GM12878 (cell line): Measurements from ENCODE around the gene PRKCI. TPM values are rescaled to one million over a fixed set of nuclear protein-coding genes. Genes with fewer than 3 reads are reported as not detected.

Source experiments
- ATAC-seq: fragments of 200-7000 bp; cut with Tn5 transposase; 3 replicates; pipeline ENCODE4 v1.9.1; 2020; ENCODE audit warnings: mild to moderate bottlenecking, moderate library complexity
- BruUV-seq: library from RNA; stranded (reverse); fragments of 400-500 nt; replicated peaks from 2 replicates; lab custom pipeline; 2021; lab: Mats Ljungman, UMichigan
- CTCF ChIA-PET: fragments of 300-600 bp; sonication (Branson Sonifier 250); formaldehyde crosslinking; extraction: SDS; loops from one replicate; lab custom pipeline; 2021; ENCODE audit warnings: inconsistent platforms; lab: Yijun Ruan, JAX
- POLR2A ChIA-PET: fragments of 350-600 bp; formaldehyde crosslinking; extraction: SDS; loops from one replicate; lab custom pipeline; 2021; ENCODE audit warnings: inconsistent platforms; lab: Charles Lee
- RAD21 ChIA-PET: fragments of 300-600 bp; sonication (Branson Sonifier 250); formaldehyde crosslinking; loops from one replicate; lab custom pipeline; 2023; ENCODE audit warnings: antibody characterized with exemption; ENCODE audit not compliant: unreplicated experiment; lab: Charles Lee
- SMC1A ChIA-PET: fragments of 300-600 bp; sonication (Branson Sonifier 250); formaldehyde crosslinking; loops from one replicate; lab custom pipeline; 2023; ENCODE audit not compliant: unreplicated experiment, uncharacterized antibody; lab: Charles Lee
- DNase-seq: peaks from one replicate; pipeline ENCODE4 v3.0.0-alpha.2; 2011; ENCODE audit warnings: low read depth, low spot score
- FAIRE-seq: peaks from 3 replicates; lab custom pipeline; 2011; peaks lifted over from hg19 to GRCh38; lab: Jason Lieb, UNC
- H2AFZ ChIP-seq: 2 replicates; pipeline ENCODE4 v1.6.0; 2011; ENCODE audit warnings: low read depth, low read length, control low read depth; ENCODE audit not compliant: control insufficient read depth
- H3K27ac ChIP-seq: 2 replicates; pipeline ENCODE4 v1.5.1; 2011; ENCODE audit warnings: control low read depth; ENCODE audit not compliant: control insufficient read depth, insufficient read depth
- H3K27me3 ChIP-seq, 2 experiments: replicated peaks in 1 of 2; 2 replicates each; pipeline versions ENCODE4 v1.6.0 to v1.6.1; 2011; ENCODE audit warnings: low read length in 1 of 2; ENCODE audit not compliant: control insufficient read depth in 2 of 2, insufficient read depth in 2 of 2
- H3K36me3 ChIP-seq, 2 experiments: 2 replicates each; pipeline ENCODE4 v1.5.1; 2011; ENCODE audit warnings: low read length in 1 of 2; ENCODE audit not compliant: control insufficient read depth in 2 of 2, insufficient read depth in 2 of 2
- H3K4me1 ChIP-seq: 2 replicates; pipeline ENCODE4 v1.6.1; 2011; ENCODE audit warnings: mild to moderate bottlenecking, low read length, moderate library complexity, mixed read lengths; ENCODE audit not compliant: control insufficient read depth, insufficient read depth
- H3K4me2 ChIP-seq: 2 replicates; pipeline ENCODE4 v1.6.0; 2011; ENCODE audit warnings: control low read depth; ENCODE audit not compliant: control insufficient read depth, insufficient read depth
- H3K4me3 ChIP-seq: fragments of 200-600 bp; sonication (generic); 2 replicates; pipeline ENCODE4 v1.5.1; 2016
- H3K79me2 ChIP-seq: 2 replicates; pipeline ENCODE4 v1.6.0; 2011; ENCODE audit warnings: low read length; ENCODE audit not compliant: control insufficient read depth, insufficient read depth
- H3K9ac ChIP-seq: 2 replicates; pipeline ENCODE4 v1.8.0; 2011; ENCODE audit warnings: low read length, control low read depth, mixed read lengths; ENCODE audit not compliant: control insufficient read depth, insufficient read depth
- H3K9me3 ChIP-seq: replicated peaks from 3 replicates; pipeline ENCODE4 v1.5.1; 2011; ENCODE audit warnings: mild to moderate bottlenecking, low read length; ENCODE audit not compliant: control insufficient read depth, insufficient read depth
- H4K20me1 ChIP-seq: 2 replicates; pipeline ENCODE4 v1.6.0; 2011; ENCODE audit not compliant: control insufficient read depth, insufficient read depth
- ASH2L ChIP-seq: fragments of 300-600, 200-600 bp; sonication (generic); IDR thresholded peaks from 2 replicates; pipeline ENCODE4 v1.6.1; 2017; ENCODE audit warnings: low read depth, mild to moderate bottlenecking, borderline replicate concordance
- CBX3 ChIP-seq: fragments of 200-600 bp; sonication (generic); IDR thresholded peaks from 2 replicates; pipeline ENCODE4 v1.6.1; 2016; ENCODE audit warnings: low read depth, borderline replicate concordance
- EP300 ChIP-seq, 2 experiments: fragments of 150-350 bp in 1 of 2; IDR thresholded peaks; 2 replicates each; pipeline ENCODE4 v1.6.1; 2011 to 2012; ENCODE audit warnings: low read depth in 2 of 2, low read length in 2 of 2, borderline replicate concordance in 1 of 2, improper control_type of control experiment in 1 of 2, inconsistent platforms in 1 of 2; ENCODE audit not compliant: control insufficient read depth in 1 of 2
- FOXM1 ChIP-seq: IDR thresholded peaks from 2 replicates; pipeline ENCODE4 v1.6.1; 2012; ENCODE audit warnings: low read depth, mild to moderate bottlenecking, inconsistent platforms, low read length, moderate library complexity
- GABPA ChIP-seq: IDR thresholded peaks from 2 replicates; pipeline ENCODE4 v1.6.1; 2014; ENCODE audit warnings: antibody characterized with exemption, low read depth, mild to moderate bottlenecking, inconsistent platforms
- JUNB ChIP-seq: IDR thresholded peaks from 2 replicates; pipeline ENCODE4 v1.6.1; 2016; ENCODE audit warnings: antibody characterized with exemption, mild to moderate bottlenecking
- MEF2A ChIP-seq: IDR thresholded peaks from 2 replicates; pipeline ENCODE4 v1.6.1; 2011; ENCODE audit warnings: low read depth, mild to moderate bottlenecking, low read length, moderate library complexity; ENCODE audit not compliant: insufficient read depth
- MYB ChIP-seq: fragments of 150-350 bp; IDR thresholded peaks from 2 replicates; pipeline ENCODE4 v1.6.1; 2014; ENCODE audit warnings: mild to moderate bottlenecking, low read depth, low read length, borderline replicate concordance
- POLR2A ChIP-seq: IDR thresholded peaks from 2 replicates; pipeline ENCODE4 v1.6.1; 2011; ENCODE audit warnings: low read depth, mild to moderate bottlenecking, low read length
- RAD51 ChIP-seq: fragments of 450-650 bp; IDR thresholded peaks from 2 replicates; pipeline ENCODE4 v1.6.1; 2016; ENCODE audit warnings: moderate library complexity, mild to moderate bottlenecking, inconsistent platforms
- SIN3A ChIP-seq: IDR thresholded peaks from 2 replicates; pipeline ENCODE4 v1.6.1; 2012; ENCODE audit warnings: low read depth, low read length, improper control_type of control experiment
- SIX5 ChIP-seq: IDR thresholded peaks from 2 replicates; pipeline ENCODE4 v1.6.1; 2011; ENCODE audit warnings: mild to moderate bottlenecking, low read depth, low read length, moderate library complexity; ENCODE audit not compliant: severe bottlenecking
- STAT1 ChIP-seq: fragments of 450-650 bp; conservative IDR thresholded peaks from 2 replicates; pipeline ENCODE4 v1.6.1; 2014; ENCODE audit warnings: antibody characterized with exemption, mild to moderate bottlenecking
- SUPT20H ChIP-seq: IDR thresholded peaks from 2 replicates; pipeline ENCODE4 v1.6.1; 2011; ENCODE audit warnings: low read depth, mild to moderate bottlenecking, low read length, moderate library complexity, borderline replicate concordance; ENCODE audit not compliant: control insufficient read depth
- TBL1XR1 ChIP-seq: IDR thresholded peaks from 2 replicates; pipeline ENCODE4 v1.6.1; 2012; ENCODE audit warnings: low read depth, low read length, improper control_type of control experiment
- ZNF24 ChIP-seq: fragments of 450-650 bp; IDR thresholded peaks from 2 replicates; pipeline ENCODE4 v1.6.1; 2017; ENCODE audit warnings: antibody characterized with exemption, mild to moderate bottlenecking
- ZNF274 ChIP-seq: IDR thresholded peaks from one replicate; pipeline ENCODE4 v1.8.0; 2011; ENCODE audit not compliant: insufficient read length, insufficient read depth
- ZNF622 ChIP-seq: fragments of 450-650 bp; IDR thresholded peaks from 2 replicates; pipeline ENCODE4 v1.6.1; 2017; ENCODE audit warnings: mild to moderate bottlenecking, inconsistent platforms
- WGBS: methylation state at CpG from one replicate; pipeline ENCODE4 v1.1.6; 2016; ENCODE audit warnings: low lambda C conversion rate; ENCODE audit not compliant: insufficient replicate concordance, insufficient coverage; ENCODE audit errors: missing lambda C conversion rate; 5-methylcytosine and 5-hydroxymethylcytosine counted together
- in situ Hi-C: fragments of 300-500 bp; cut with MboI; formaldehyde crosslinking; loops from 9 replicates; pipeline ENCODE4 v1.14.3; 2018; ENCODE audit warnings: mixed read lengths
- intact Hi-C: fragments of 100-400 bp; cut with micrococcal nuclease; formaldehyde crosslinking; loops from one replicate; pipeline ENCODE4 v1.14.2; 2022; ENCODE audit not compliant: unreplicated experiment
- polyA plus RNA-seq, 11 experiments: library from polyadenylated mRNA; depleted of rRNA in 4 of 11; unstranded in 6 of 11; stranded (reverse) in 5 of 11; fragments of >200 nt; fragmentation: Nextera tagmentation in 4 of 11; fragmentation: Illumina TruSeq in 1 of 11; extraction: Ambion mirVana in 4 of 11; extraction: Trizol in 1 of 11; gene quantifications; 1 replicate in 1 of 11; 2 replicates in 10 of 11; pipeline versions ENCODE4 v1.2.1 to v1.2.3, GENCODE V29; 2011 to 2016; ENCODE audit warnings: inconsistent platforms in 2 of 11, missing spikeins in 2 of 11, low read depth in 1 of 11
- total RNA-seq, 4 experiments: library from RNA; depleted of rRNA in 3 of 4; stranded (reverse); fragments of >200 nt in 3 of 4; fragmentation: Illumina TruSeq in 1 of 4; extraction: Trizol in 1 of 4; gene quantifications; 2 replicates each; pipeline versions ENCODE4 v1.2.1 to v1.2.3, GENCODE V29; 2013 to 2021

PRKCI gene
- total and polyA plus RNA-seq, 10 of the 15 experiments (the other 5 are each of a cell fraction or from before 2014, with no cell fraction given) = 3.5 to 15.4 (median 11.8) TPM

- no peak for TF ChIP-seq RAD51
- TF ChIP-seq SIX5 = no peak
- TF ChIP-seq CBX3 = no peak
- no peak for TF ChIP-seq SIN3A
- TF ChIP-seq ZNF622 = no peak
- no peak for TF ChIP-seq EP300 (IDR thresholded peaks at IDR 0.05; ENCODE audit: borderline replicate concordance in 1 of 2, control insufficient read depth in 1 of 2, low read depth in 2 of 2, low read length in 2 of 2)
- TF ChIP-seq MEF2A = no peak
- no peak for TF ChIP-seq MYB
- TF ChIP-seq ZNF24 = no peak
- no peak for TF ChIP-seq GABPA
- no peak for TF ChIP-seq TBL1XR1
- no peak for TF ChIP-seq ASH2L
- TF ChIP-seq POLR2A = no peak
- no peak for TF ChIP-seq ZNF274
- no peak for TF ChIP-seq STAT1
- no peak for TF ChIP-seq SUPT20H
- no peak for TF ChIP-seq JUNB
- TF ChIP-seq FOXM1 = no peak
- no peak for ATAC-seq
- Histone ChIP-seq H3K27me3 (no peaks in the 10 kb centered on the region), H3K9me3 (no peaks in the 10 kb centered on the region), H3K9ac (no peak overlapping the region), H3K27ac (no peak overlapping the region), H4K20me1 (no peaks in the 10 kb centered on the region), H3K4me3 (no peak overlapping the region), H3K79me2 (no peaks in the 10 kb centered on the region), H3K36me3 (peaks cover 0 to 3% of the 10 kb centered on the region in 2 experiments; a peak in 2 of 4 replicates), H3K4me1 (no peaks in the 10 kb centered on the region), H3K4me2 (no peak overlapping the region), H2AFZ (no peak overlapping the region)
- DNase-seq = no peak
- no TSS peak for BruUV-seq
- SMC1A ChIA-PET = interaction anchor here (1.1 to 1.6 kb wide), 3 partner anchors 12 to 121 kb away, joined by 3 to 4 read pairs (median 3); no protein-coding TSS in a partner anchor
- CTCF ChIA-PET = interaction anchor here (0.7 to 1.4 kb wide), 3 partner anchors 9 to 161 kb away, joined by 3 to 5 read pairs (median 4); no protein-coding TSS in a partner anchor
- WGBS = 93% methylated on average over 10 of the region's 11 CpGs
- POLR2A ChIA-PET = interaction anchor here (1.5 kb wide), 1 partner anchor 12 kb away, joined by 4 read pairs; no protein-coding TSS in a partner anchor
- RAD21 ChIA-PET = interaction anchor here (0.7 to 1.5 kb wide), 2 partner anchors 39 to 41 kb away, joined by 3 read pairs; no protein-coding TSS in a partner anchor
- intact Hi-C loops (no loop called here), in situ Hi-C loops (no loop called here)
- no peak for FAIRE-seq
Measured at GRCh38 chr3:170270282-170270881, 48.2 kb downstream of the PRKCI start.
